Activated CD8-positive, alpha-beta T cell treated with anti-CD3 and anti-CD28 coated beads for 36 hours (primary cell): Measurements from ENCODE around the gene CMSS1. TPM values are rescaled to one million over a fixed set of nuclear protein-coding genes. Genes with fewer than 3 reads are reported as not detected.

Source experiments
- ATAC-seq: fragments of 200-7000 bp; cut with Tn5 transposase; one replicate; pipeline ENCODE4 v1.10.0; 2021; ENCODE audit warnings: mild to moderate bottlenecking, moderate library complexity
- CTCF ChIA-PET: fragments of 350-600 bp; sonication (Branson Sonifier 250); formaldehyde crosslinking; loops from one replicate; lab custom pipeline; 2021; ENCODE audit warnings: antibody characterized with exemption; lab: Charles Lee
- POLR2A ChIA-PET: fragments of 350-600 bp; sonication (Branson Sonifier 250); formaldehyde crosslinking; loops from one replicate; lab custom pipeline; 2021; ENCODE audit warnings: antibody characterized with exemption; lab: Charles Lee
- DNase-seq: peaks from one replicate; pipeline ENCODE4 v3.0.0-alpha.2; 2020
- H3K27ac Mint-ChIP-seq: one replicate; pipeline ENCODE4 v1.8.0; 2021; ENCODE audit warnings: mild to moderate bottlenecking, mixed read lengths
- H3K27me3 Mint-ChIP-seq: one replicate; pipeline ENCODE4 v1.8.0; 2021; ENCODE audit warnings: mixed read lengths
- H3K36me3 Mint-ChIP-seq: one replicate; pipeline ENCODE4 v1.8.0; 2021; ENCODE audit warnings: low read depth, mixed read lengths
- H3K4me1 Mint-ChIP-seq: one replicate; pipeline ENCODE4 v1.8.0; 2021; ENCODE audit warnings: low read depth, mixed read lengths
- H3K4me3 Mint-ChIP-seq: one replicate; pipeline ENCODE4 v1.8.0; 2021; ENCODE audit warnings: mild to moderate bottlenecking, moderate library complexity, mixed read lengths
- H3K9me3 Mint-ChIP-seq: one replicate; pipeline ENCODE4 v1.8.0; 2021; ENCODE audit warnings: mixed read lengths
- CTCF ChIP-seq: fragments of 200-600 bp; IDR thresholded peaks from one replicate; pipeline ENCODE4 v1.8.0; 2022; ENCODE audit warnings: antibody characterized with exemption, mild to moderate bottlenecking
- intact Hi-C: fragments of 100-400 bp; cut with micrococcal nuclease; formaldehyde crosslinking; loops from one replicate; pipeline ENCODE4 v1.10.0; 2022
- total RNA-seq, 2 experiments: library from RNA; stranded (reverse); gene quantifications; one replicate each; pipeline ENCODE4 v1.2.3, GENCODE V29; 2021

The CMSS1 gene
- total RNA-seq, 2 experiments from 2014 or later, result 93.9 to 110 TPM

GRCh38 chr3:99858469-99858868 lies 40.8 kb downstream of the CMSS1 start:
- no peaks in the 10 kb centered on the region for H3K27me3 Mint-ChIP-seq
- CTCF ChIA-PET, result interaction anchor here (1.2 to 2.5 kb wide), 3 partner anchors 9 to 396 kb away, joined by 3 to 11 read pairs (median 3); no protein-coding TSS in a partner anchor
- no peak for TF ChIP-seq CTCF
- no peaks in the 10 kb centered on the region for H3K9me3 Mint-ChIP-seq
- intact Hi-C loops, result no loop called here
- H3K4me3 Mint-ChIP-seq, result no peak overlapping the region
- no peak overlapping the region for H3K27ac Mint-ChIP-seq
- peaks cover 4% of the 10 kb centered on the region for H3K4me1 Mint-ChIP-seq
- DNase-seq (no peak), ATAC-seq (no peak)
- H3K36me3 Mint-ChIP-seq, result peaks cover 14% of the 10 kb centered on the region
- POLR2A ChIA-PET, result no interaction called here

- ATAC-seq, result no peak
- POLR2A ChIA-PET, result no interaction called here
- peaks cover 14% of the 10 kb centered on the region for H3K36me3 Mint-ChIP-seq
These were observed 42.2 kb downstream of the CMSS1 start for GRCh38 chr3:99859825-99860224.

GRCh38 chr3:99861216-99861615 lies 43.6 kb downstream of the CMSS1 start:
- no peak for TF ChIP-seq CTCF
- ChIA-PET CTCF (interaction anchor here (1.2 kb wide), 1 partner anchor 10 kb away, joined by 4 read pairs; no protein-coding TSS in a partner anchor), POLR2A (no interaction called here)
- Mint-ChIP-seq H3K36me3 (peaks cover 10% of the 10 kb centered on the region), H3K9me3 (no peaks in the 10 kb centered on the region), H3K4me1 (peaks cover 11% of the 10 kb centered on the region), H3K4me3 (no peak overlapping the region), H3K27ac (no peak overlapping the region), H3K27me3 (no peaks in the 10 kb centered on the region)
- DNase-seq (no peak), ATAC-seq (no peak)
- intact Hi-C loops, result no loop called here

More at GRCh38 chr3:99859825-99860224, 42.2 kb downstream of the CMSS1 start:
- intact Hi-C loops, result no loop called here
- Mint-ChIP-seq H3K9me3 (no peaks in the 10 kb centered on the region), H3K4me3 (no peak overlapping the region), H3K27ac (no peak overlapping the region), H3K27me3 (no peaks in the 10 kb centered on the region), H3K4me1 (peaks cover 2% of the 10 kb centered on the region)
- no peak for TF ChIP-seq CTCF
- CTCF ChIA-PET, result interaction anchor here (1.2 to 2.5 kb wide), 7 partner anchors 8 to 209 kb away, joined by 3 to 11 read pairs (median 4); no protein-coding TSS in a partner anchor
- DNase-seq, result no peak

GRCh38 chr3:99862208-99862607 lies 44.5 kb downstream of the CMSS1 start:
- POLR2A ChIA-PET, result no interaction called here
- no peak for ATAC-seq
- Mint-ChIP-seq H3K4me1 (peaks cover 19% of the 10 kb centered on the region), H3K27ac (no peak overlapping the region), H3K9me3 (no peaks in the 10 kb centered on the region), H3K4me3 (no peak overlapping the region), H3K36me3 (peaks cover 6% of the 10 kb centered on the region), H3K27me3 (no peaks in the 10 kb centered on the region)
- intact Hi-C loops, result no loop called here
- no peak for TF ChIP-seq CTCF
- no peak for DNase-seq
- CTCF ChIA-PET, result interaction anchor here (0.8 kb wide), 1 partner anchor 30 kb away, joined by 5 read pairs; no protein-coding TSS in a partner anchor

GRCh38 chr3:99863002-99863401 lies 45.3 kb downstream of the CMSS1 start:
- H3K36me3 Mint-ChIP-seq, result peaks cover 6% of the 10 kb centered on the region
- H3K27me3 Mint-ChIP-seq, result no peaks in the 10 kb centered on the region
- ATAC-seq, result no peak
- no peaks in the 10 kb centered on the region for H3K9me3 Mint-ChIP-seq
- H3K27ac Mint-ChIP-seq, result no peak overlapping the region
- POLR2A ChIA-PET, result no interaction called here
- no peak for TF ChIP-seq CTCF
- intact Hi-C loops, result no loop called here
- DNase-seq, result no peak
- peaks cover 26% of the 10 kb centered on the region for H3K4me1 Mint-ChIP-seq
- H3K4me3 Mint-ChIP-seq, result no peak overlapping the region
- CTCF ChIA-PET, result no interaction called here
